GM12801 (cell line): ENCODE measurements around the gene KRT12.

Source experiments
- CTCF ChIP-seq: IDR thresholded peaks from one replicate; pipeline ENCODE4 v1.5.1; 2011; ENCODE audit warnings: control low read depth; ENCODE audit not compliant: insufficient read length; ENCODE audit errors: extremely low read depth

Gene KRT12

GRCh38 chr17:40819528-40820125 is 47.4 kb downstream of the KRT12 start:
- TF ChIP-seq CTCF = no peak

- no peak for TF ChIP-seq CTCF
These were observed 48.1 kb downstream of the KRT12 start for GRCh38 chr17:40818733-40819527.

GRCh38 chr17:40818343-40818732 is 48.7 kb downstream of the KRT12 start:
- TF ChIP-seq CTCF = no peak

GRCh38 chr17:40817103-40817682 is 49.8 kb downstream of the KRT12 start:
- no peak for TF ChIP-seq CTCF

- TF ChIP-seq CTCF = no peak
These were observed 50.5 kb downstream of the KRT12 start for GRCh38 chr17:40816569-40816968.

- TF ChIP-seq CTCF = no peak
These were observed 51.6 kb downstream of the KRT12 start for GRCh38 chr17:40815381-40815780.

- no peak for TF ChIP-seq CTCF
These were observed 53.2 kb downstream of the KRT12 start for GRCh38 chr17:40813804-40814203.
